ENCODE measurements around the gene KCNJ1.
A peak's percentile ranks its signal among the peaks of the same experiment; 100 is the strongest.

Gene KCNJ1

DNA sequence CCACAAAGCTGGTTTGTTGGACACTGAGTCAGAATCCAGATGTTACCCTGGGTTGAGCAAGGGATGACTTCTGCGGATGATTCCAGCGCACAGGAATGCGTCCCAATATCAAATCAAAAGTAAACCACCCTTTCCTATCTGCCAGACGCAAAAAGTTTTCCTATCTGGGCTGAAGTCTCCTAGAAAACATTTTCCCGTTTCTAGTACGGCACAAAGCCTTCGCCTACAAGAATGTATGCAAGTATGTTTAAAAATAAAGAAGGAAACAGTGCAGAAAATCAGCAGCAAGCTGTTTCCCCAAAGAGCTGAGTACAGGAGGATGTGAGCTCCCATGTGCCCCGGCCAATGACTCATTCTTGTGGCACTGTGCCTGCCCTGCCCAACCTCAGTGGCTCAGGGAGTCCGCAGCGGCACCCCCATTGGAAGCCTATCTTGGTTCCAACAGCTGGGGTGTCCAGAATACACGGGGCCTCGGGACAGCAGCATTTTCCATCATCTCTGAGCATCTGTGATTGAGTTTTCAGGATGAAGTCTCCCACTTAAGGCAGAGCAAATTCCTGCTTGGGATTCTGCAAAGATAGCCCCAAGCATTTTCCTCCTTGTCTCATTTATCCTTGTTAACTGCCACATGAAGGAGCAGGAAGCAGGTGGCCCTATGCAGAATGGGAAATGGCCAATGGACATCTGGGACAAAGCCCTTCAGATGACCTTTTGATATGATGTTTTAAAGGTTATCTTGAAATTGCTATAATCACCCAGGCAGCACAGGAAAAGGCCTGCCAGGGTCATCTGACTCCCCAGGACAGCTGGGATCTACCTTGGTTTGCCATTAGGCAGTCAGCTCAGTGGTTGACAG lies 41.5 kb upstream of the KCNJ1 start:
- Histone ChIP-seq H3K79me1 (ENCODE audit: low read length) (no peaks in the 10 kb centered on the region), H3K79me2 (ENCODE audit: control insufficient read depth, insufficient read depth, low read length) (no peaks in the 10 kb centered on the region), H4K8ac (ENCODE audit: low read depth, low read length) (no peak overlapping the region), H3K4ac (ENCODE audit: low read depth, low read length) (no peak overlapping the region), H3K23ac (ENCODE audit: low read length) (no peak overlapping the region), H3K27me3 (ENCODE audit: insufficient read depth, low read length, poor library complexity) (peaks cover 9% of the 10 kb centered on the region), H3K18ac (ENCODE audit: low read length) (no peak overlapping the region), H3K9ac (ENCODE audit: low read length) (no peak overlapping the region), H2BK5ac (ENCODE audit: low read length) (no peak overlapping the region), H3K4me1 (ENCODE audit: control insufficient read depth, low read depth, low read length) (peaks cover 4% of the 10 kb centered on the region), H2BK15ac (replicated peaks; ENCODE audit: low read depth) (no peak overlapping the region), H3K4me2 (ENCODE audit: low read length) (no peak overlapping the region), H3K4me3 (ENCODE audit: low read length) (no peak overlapping the region), H2AK5ac (ENCODE audit: low read length) (no peak overlapping the region), H4K5ac (ENCODE audit: low read length) (no peak overlapping the region), H3K36me3 (ENCODE audit: control insufficient read depth, insufficient read depth, low read length) (no peaks in the 10 kb centered on the region), H3K56ac (ENCODE audit: low read length) (no peak overlapping the region), H2BK120ac (ENCODE audit: low read depth, low read length) (no peak overlapping the region), H3K27ac (ENCODE audit: low read depth, low read length) (no peak overlapping the region)
- no CpG with 5 or more reads among the region's 12 CpGs for WGBS (ENCODE audit: extremely low coverage, insufficient coverage, low lambda C conversion rate)
- no peak for DNase-seq

DNA sequence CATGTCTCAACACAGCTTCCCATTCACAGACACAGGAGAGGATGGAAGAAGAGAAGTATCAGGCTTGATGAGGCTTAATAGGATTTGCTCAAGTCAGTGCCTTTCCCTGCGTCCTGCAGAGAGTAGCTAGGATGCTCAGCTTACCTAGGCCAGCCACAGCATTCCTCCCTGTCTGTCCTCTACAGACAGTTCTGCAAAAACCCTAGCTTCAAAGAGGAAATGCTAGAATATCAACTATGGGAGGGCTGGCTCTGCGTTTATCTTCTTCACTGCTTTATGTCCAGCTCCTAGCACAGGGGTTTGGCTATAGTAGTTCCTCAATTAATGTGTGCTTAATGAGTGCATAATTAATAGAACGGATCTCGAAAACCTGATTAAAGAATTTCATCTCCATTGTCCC lies 40.5 kb upstream of the KCNJ1 start:
- H4K8ac ChIP-seq (ENCODE audit: low read depth, low read length), result no peak overlapping the region
- H3K27ac ChIP-seq (ENCODE audit: low read depth, low read length), result no peak overlapping the region
- H3K23ac ChIP-seq (ENCODE audit: low read length), result no peak overlapping the region
- no peak overlapping the region for H2AK5ac ChIP-seq (ENCODE audit: low read length)
- no peaks in the 10 kb centered on the region for H3K79me2 ChIP-seq (ENCODE audit: control insufficient read depth, insufficient read depth, low read length)
- WGBS (ENCODE audit: extremely low coverage, insufficient coverage, low lambda C conversion rate), result no CpG with 5 or more reads among the region's 4 CpGs
- H3K27me3 ChIP-seq (ENCODE audit: insufficient read depth, low read length, poor library complexity), result peaks cover 10% of the 10 kb centered on the region
- H3K36me3 ChIP-seq (ENCODE audit: control insufficient read depth, insufficient read depth, low read length), result no peaks in the 10 kb centered on the region
- no peaks in the 10 kb centered on the region for H3K79me1 ChIP-seq (ENCODE audit: low read length)
- H3K4me2 ChIP-seq (ENCODE audit: low read length), result no peak overlapping the region
- H3K9ac ChIP-seq (ENCODE audit: low read length), result no peak overlapping the region
- H3K4me1 ChIP-seq (ENCODE audit: control insufficient read depth, low read depth, low read length), result peaks cover 6% of the 10 kb centered on the region
- DNase-seq, result no peak
- H3K56ac ChIP-seq (ENCODE audit: low read length), result no peak overlapping the region
- H3K4ac ChIP-seq (ENCODE audit: low read depth, low read length), result no peak overlapping the region
- no peak overlapping the region for H2BK15ac ChIP-seq (replicated peaks; ENCODE audit: low read depth)
- H2BK120ac ChIP-seq (ENCODE audit: low read depth, low read length), result no peak overlapping the region
- H2BK5ac ChIP-seq (ENCODE audit: low read length), result no peak overlapping the region
- H4K5ac ChIP-seq (ENCODE audit: low read length), result no peak overlapping the region
- no peak overlapping the region for H3K4me3 ChIP-seq (ENCODE audit: low read length)
- no peak overlapping the region for H3K18ac ChIP-seq (ENCODE audit: low read length)

DNA sequence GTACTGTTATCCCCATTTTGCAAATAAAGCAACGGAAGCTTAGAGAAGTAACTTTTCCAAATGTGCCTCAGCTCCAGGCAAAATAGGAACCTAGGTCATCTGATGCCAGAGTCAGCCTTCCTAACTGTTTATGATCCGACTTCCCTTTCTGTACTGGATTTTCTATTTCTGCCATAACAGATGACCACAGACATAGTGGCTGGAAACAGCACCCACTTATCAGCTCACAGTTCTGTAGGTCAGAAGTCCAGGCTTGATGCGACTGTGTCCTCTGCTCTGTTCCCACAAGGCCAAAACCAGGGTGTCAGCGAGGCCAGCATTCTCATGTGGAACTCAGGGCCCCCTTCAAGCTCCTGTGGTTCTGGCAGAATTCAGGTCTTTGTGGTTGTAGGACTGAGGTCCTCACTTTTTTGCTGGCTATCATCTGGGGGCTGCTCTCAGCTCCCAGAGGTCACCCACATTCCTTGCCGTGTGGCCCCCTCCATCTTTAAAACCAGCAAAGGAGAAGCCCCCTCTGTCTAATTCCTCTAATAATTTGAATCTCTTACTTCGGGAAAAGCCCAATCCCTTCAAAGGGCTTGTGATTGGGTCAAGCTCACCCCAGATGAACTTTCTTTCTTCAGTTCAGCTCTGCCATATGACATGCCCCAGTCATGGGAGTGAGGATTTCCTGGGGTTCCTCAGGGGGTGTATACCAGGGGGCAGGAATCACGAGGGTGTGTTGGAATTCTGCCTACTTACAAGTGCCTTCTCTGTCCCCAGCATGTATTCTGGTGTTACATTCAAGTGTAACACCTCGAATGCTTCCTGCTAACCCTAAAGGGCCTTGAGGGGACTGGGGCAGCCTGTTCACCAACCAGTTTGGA lies 39.3 kb upstream of the KCNJ1 start:
- H4K5ac ChIP-seq (ENCODE audit: low read length), result no peak overlapping the region
- no peak overlapping the region for H2AK5ac ChIP-seq (ENCODE audit: low read length)
- H3K9ac ChIP-seq (ENCODE audit: low read length), result no peak overlapping the region
- H2BK5ac ChIP-seq (ENCODE audit: low read length), result no peak overlapping the region
- H3K79me1 ChIP-seq (ENCODE audit: low read length), result no peaks in the 10 kb centered on the region
- H3K56ac ChIP-seq (ENCODE audit: low read length), result no peak overlapping the region
- H4K8ac ChIP-seq (ENCODE audit: low read depth, low read length), result no peak overlapping the region
- H3K4me1 ChIP-seq (ENCODE audit: control insufficient read depth, low read depth, low read length), result peaks cover 14% of the 10 kb centered on the region
- no peak overlapping the region for H3K18ac ChIP-seq (ENCODE audit: low read length)
- H3K27me3 ChIP-seq (ENCODE audit: insufficient read depth, low read length, poor library complexity), result peaks cover 19% of the 10 kb centered on the region
- no peak overlapping the region for H3K4me3 ChIP-seq (ENCODE audit: low read length)
- no peaks in the 10 kb centered on the region for H3K79me2 ChIP-seq (ENCODE audit: control insufficient read depth, insufficient read depth, low read length)
- DNase-seq, result no peak
- H3K36me3 ChIP-seq (ENCODE audit: control insufficient read depth, insufficient read depth, low read length), result no peaks in the 10 kb centered on the region
- WGBS (ENCODE audit: extremely low coverage, insufficient coverage, low lambda C conversion rate), result no CpG with 5 or more reads among the region's 8 CpGs
- no peak overlapping the region for H2BK15ac ChIP-seq (replicated peaks; ENCODE audit: low read depth)
- H3K4me2 ChIP-seq (ENCODE audit: low read length), result no peak overlapping the region
- H3K27ac ChIP-seq (ENCODE audit: low read depth, low read length), result no peak overlapping the region
- no peak overlapping the region for H2BK120ac ChIP-seq (ENCODE audit: low read depth, low read length)
- no peak overlapping the region for H3K4ac ChIP-seq (ENCODE audit: low read depth, low read length)
- no peak overlapping the region for H3K23ac ChIP-seq (ENCODE audit: low read length)

DNA sequence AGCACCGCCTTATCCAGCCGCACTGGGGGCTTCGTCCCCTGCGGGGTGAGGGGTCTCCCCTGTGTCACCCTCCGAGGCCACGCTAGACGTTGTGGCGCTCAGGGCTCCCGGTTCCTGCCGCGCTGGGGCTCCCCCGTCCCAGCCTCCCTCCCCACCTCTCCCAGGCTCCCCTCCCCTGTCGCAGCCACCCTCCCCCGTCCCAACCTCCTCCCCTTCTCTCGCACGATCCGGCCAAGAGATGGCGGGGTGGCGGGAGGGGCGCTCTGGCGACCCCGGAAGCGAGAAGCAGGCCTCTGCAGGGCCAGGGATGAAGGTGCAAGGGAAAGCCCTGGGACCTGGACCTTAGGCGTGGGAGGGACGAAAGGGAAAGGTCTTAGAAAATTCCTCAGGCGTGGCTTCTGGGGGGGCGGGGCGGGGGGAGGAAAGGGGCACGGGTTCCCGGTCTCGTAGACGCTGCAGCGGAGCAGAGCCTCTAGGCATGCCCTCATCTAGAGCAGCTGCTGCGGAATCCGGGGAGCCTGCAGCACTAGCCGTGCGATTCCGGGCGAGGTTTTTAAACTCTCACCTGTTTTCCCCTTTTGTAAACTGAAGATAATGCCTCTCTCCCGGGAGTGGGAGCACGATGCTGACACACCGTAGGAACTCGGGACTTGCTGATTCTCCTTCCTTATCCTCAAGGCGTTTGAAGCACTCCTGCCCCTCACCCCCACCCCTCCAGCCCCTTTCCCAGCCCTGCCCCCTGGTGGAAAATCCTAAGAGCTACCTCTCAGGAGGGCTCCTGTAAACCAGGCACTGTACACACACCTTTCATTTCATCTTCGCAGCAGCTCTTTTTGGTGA lies 38.5 kb upstream of the KCNJ1 start:
- H4K8ac ChIP-seq (ENCODE audit: low read depth, low read length), result no peak overlapping the region
- no peak overlapping the region for H3K23ac ChIP-seq (ENCODE audit: low read length)
- WGBS (ENCODE audit: extremely low coverage, insufficient coverage, low lambda C conversion rate), result no CpG with 5 or more reads among the region's 45 CpGs
- no peaks in the 10 kb centered on the region for H3K36me3 ChIP-seq (ENCODE audit: control insufficient read depth, insufficient read depth, low read length)
- H3K56ac ChIP-seq (ENCODE audit: low read length), result peak overlapping the region; percentile 86
- peaks cover 25% of the 10 kb centered on the region for H3K27me3 ChIP-seq (ENCODE audit: insufficient read depth, low read length, poor library complexity)
- H3K18ac ChIP-seq (ENCODE audit: low read length), result peak overlapping the region; percentile 54
- no peak overlapping the region for H2BK5ac ChIP-seq (ENCODE audit: low read length)
- no peaks in the 10 kb centered on the region for H3K79me2 ChIP-seq (ENCODE audit: control insufficient read depth, insufficient read depth, low read length)
- no peak overlapping the region for H4K5ac ChIP-seq (ENCODE audit: low read length)
- H3K4me3 ChIP-seq (ENCODE audit: low read length), result peak overlapping the region; percentile 41
- peaks cover 14% of the 10 kb centered on the region for H3K4me1 ChIP-seq (ENCODE audit: control insufficient read depth, low read depth, low read length)
- no peak overlapping the region for H3K27ac ChIP-seq (ENCODE audit: low read depth, low read length)
- H2BK120ac ChIP-seq (ENCODE audit: low read depth, low read length), result no peak overlapping the region
- no peak overlapping the region for H2AK5ac ChIP-seq (ENCODE audit: low read length)
- H2BK15ac ChIP-seq (replicated peaks; ENCODE audit: low read depth), result no peak overlapping the region
- H3K4ac ChIP-seq (ENCODE audit: low read depth, low read length), result no peak overlapping the region
- peak; percentile 85 for DNase-seq
- peak overlapping the region; percentile 51 for H3K9ac ChIP-seq (ENCODE audit: low read length)
- H3K4me2 ChIP-seq (ENCODE audit: low read length), result peak overlapping the region; percentile 64
- no peaks in the 10 kb centered on the region for H3K79me1 ChIP-seq (ENCODE audit: low read length)

DNA sequence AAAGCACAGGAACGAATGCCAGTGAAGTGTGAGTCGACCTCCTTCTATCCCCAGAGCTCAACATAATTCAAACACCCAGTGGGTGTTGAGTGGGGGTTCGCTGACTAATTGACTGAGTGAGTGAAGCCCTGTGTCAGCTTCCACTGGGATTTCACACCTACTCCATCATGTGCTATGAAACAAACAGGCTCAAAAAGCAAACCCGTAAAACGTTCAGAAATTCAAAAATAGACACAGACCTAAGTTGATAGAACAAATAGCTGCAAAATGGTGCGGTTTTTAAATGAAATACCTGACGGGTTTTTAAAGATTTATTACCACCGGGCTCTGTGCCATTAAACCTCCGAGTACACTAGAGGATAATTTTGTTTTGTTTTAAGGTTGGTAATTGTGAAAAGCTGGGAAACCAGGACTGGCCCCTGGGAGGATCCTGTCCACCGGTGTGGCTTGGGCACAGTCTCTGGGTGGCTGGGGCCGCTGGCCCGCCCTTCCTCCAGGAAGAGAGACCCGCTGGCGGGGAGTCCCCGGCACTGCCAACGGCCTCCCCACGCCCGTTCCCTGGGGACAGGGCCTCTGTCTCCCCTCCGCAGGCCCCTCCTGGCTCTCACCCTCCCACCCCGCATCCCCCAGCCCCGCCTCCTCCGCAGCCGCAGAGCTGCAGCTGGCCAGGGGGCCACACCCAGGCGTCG lies 37.7 kb upstream of the KCNJ1 start:
- Histone ChIP-seq H3K79me1 (ENCODE audit: low read length) (no peaks in the 10 kb centered on the region), H2BK5ac (ENCODE audit: low read length) (no peak overlapping the region), H4K5ac (ENCODE audit: low read length) (no peak overlapping the region), H3K36me3 (ENCODE audit: control insufficient read depth, insufficient read depth, low read length) (no peaks in the 10 kb centered on the region), H3K4me3 (ENCODE audit: low read length) (peak overlapping the region; percentile 41), H3K56ac (ENCODE audit: low read length) (peak overlapping the region; percentile 86), H3K4me1 (ENCODE audit: control insufficient read depth, low read depth, low read length) (peaks cover 14% of the 10 kb centered on the region), H3K27ac (ENCODE audit: low read depth, low read length) (no peak overlapping the region), H2BK120ac (ENCODE audit: low read depth, low read length) (no peak overlapping the region), H4K8ac (ENCODE audit: low read depth, low read length) (no peak overlapping the region), H3K9ac (ENCODE audit: low read length) (peak overlapping the region; percentile 51), H3K23ac (ENCODE audit: low read length) (no peak overlapping the region), H3K18ac (ENCODE audit: low read length) (peak overlapping the region; percentile 54), H3K27me3 (ENCODE audit: insufficient read depth, low read length, poor library complexity) (peaks cover 29% of the 10 kb centered on the region), H3K79me2 (ENCODE audit: control insufficient read depth, insufficient read depth, low read length) (no peaks in the 10 kb centered on the region), H2AK5ac (ENCODE audit: low read length) (no peak overlapping the region), H3K4me2 (ENCODE audit: low read length) (peak overlapping the region; percentile 56), H2BK15ac (replicated peaks; ENCODE audit: low read depth) (no peak overlapping the region), H3K4ac (ENCODE audit: low read depth, low read length) (no peak overlapping the region)
- peak; percentile 32 for DNase-seq
- no CpG with 5 or more reads among the region's 25 CpGs for WGBS (ENCODE audit: extremely low coverage, insufficient coverage, low lambda C conversion rate)

Data from mesendoderm (in vitro differentiated cells).